Adrenal gland (tissue), 12 donors: ENCODE results near the gene ARPC2. TPM values are rescaled to one million over a fixed set of nuclear protein-coding genes. Genes with fewer than 3 reads are reported as not detected.

Experiments used
- DNase-seq, 7 donors: peaks; one replicate each; pipeline ENCODE4 v3.0.0-alpha.2; 2019 to 2020
- H3K27ac ChIP-seq, 5 donors: fragments of 200-600 bp; sonication (generic) in 4 of 5; 1 replicate in 3 of 5; 2 replicates in 2 of 5; pipeline versions ENCODE4 v1.5.1 to v1.8.0; 2016 to 2020; ENCODE audit warnings: mild to moderate bottlenecking in 1 of 5
- H3K27me3 ChIP-seq: fragments of 200-600 bp; 2 replicates; pipeline ENCODE4 v1.8.0; 2021
- H3K36me3 ChIP-seq, 2 donors: fragments of 200-600 bp; replicated peaks in 1 of 2; 1 replicate in 1 of 2; 2 replicates in 1 of 2; pipeline versions ENCODE4 v1.5.1 to v1.8.0; 2018 to 2022
- H3K4me1 ChIP-seq, 2 donors: fragments of 200-600 bp; replicated peaks in 1 of 2; 1 replicate in 1 of 2; 2 replicates in 1 of 2; pipeline versions ENCODE4 v1.5.1 to v1.8.0; 2018 to 2021
- H3K4me3 ChIP-seq, 4 donors: fragments of 200-600 bp; sonication (generic) in 3 of 4; one replicate each; pipeline ENCODE4 v1.5.1; 2016 to 2018
- H3K9me3 ChIP-seq, 3 donors: fragments of 200-600 bp; sonication (generic) in 1 of 3; replicated peaks in 1 of 3; 1 replicate in 2 of 3; 2 replicates in 1 of 3; pipeline versions ENCODE4 v1.5.1 to v1.8.0; 2016 to 2021
- POLR2A ChIP-seq, 2 donors: fragments of 450-650 bp; IDR thresholded peaks; one replicate each; pipeline ENCODE4 v1.6.1; 2017; ENCODE audit warnings: antibody characterized with exemption in 2 of 2, mild to moderate bottlenecking in 2 of 2, moderate library complexity in 1 of 2
- WGBS, 4 donors: extraction: QIAGEN DNeasy Blood & Tissue Kit in 2 of 4; methylation state at CpG; one replicate each; pipeline versions ENCODE4 v1.1.5 to v1.1.7; 2013 to 2017; 5-methylcytosine and 5-hydroxymethylcytosine counted together
- intact Hi-C, 2 donors: fragments of 100-400 bp; cut with DNase I; formaldehyde crosslinking; loops; one replicate each; pipeline versions ENCODE4 v1.14.1 to v1.15.0; 2022 to 2023
- polyA plus RNA-seq, 3 donors: library from polyadenylated mRNA; stranded (reverse); fragments of 200-250 nt in 2 of 3; fragments of 350-450 nt in 1 of 3; fragmentation: Illumina TruSeq in 1 of 3; extraction: RNeasy Lipid Tissue Mini Kit (QIAGEN cat#74804) in 1 of 3; gene quantifications; one replicate each; pipeline ENCODE4 v1.2.3, GENCODE V29; 2013 to 2014
- total RNA-seq, 9 donors: library from RNA; depleted of rRNA in 4 of 9; stranded (reverse); fragments of >200 nt in 4 of 9; fragments of 120-200 nt in 1 of 9; fragmentation: NEBNext Ultra II Directional in 1 of 9; extraction: Animal tissue kit (Norgen Biotek cat#: 25700) in 1 of 9; gene quantifications; one replicate each; pipeline versions ENCODE4 v1.1.0 to v1.2.4, GENCODE V29; 2013 to 2023
- TF ChIP-seq, protein P1 (sequence below), 6 experiments: fragments of 450-650 bp in 4 of 6; fragments of 200-600 bp in 2 of 6; sonication (generic) in 1 of 6; IDR thresholded peaks; 1 replicate in 5 of 6; 2 replicates in 1 of 6; pipeline versions ENCODE4 v1.5.1 to v1.8.0; 2016 to 2021; ENCODE audit warnings: antibody characterized with exemption in 6 of 6, mild to moderate bottlenecking in 2 of 6, moderate library complexity in 1 of 6
- donor health status: healthy with polysubstance abuse.
- donor health status: Bipolar disorder and iron deficiency.
- donor health status: DM: yes; HTN: yes; CAD: no.
- donor health status: DM: no; HTN: no; CAD: no.
- donor health status: DM: no; HTN: no; CAD: no.
- donor health status: DM: yes; HTN: yes; CAD: no.

The ARPC2 gene
- total and polyA plus RNA-seq, 12 donors, result 93.5 to 284 (median 180) TPM

GRCh38 chr2:218218268-218219185, 1.5 kb downstream of the ARPC2 start:
- TF ChIP-seq POLR2A (IDR thresholded peaks at IDR 0.05), result no peak
- TF ChIP-seq, protein P1, sequence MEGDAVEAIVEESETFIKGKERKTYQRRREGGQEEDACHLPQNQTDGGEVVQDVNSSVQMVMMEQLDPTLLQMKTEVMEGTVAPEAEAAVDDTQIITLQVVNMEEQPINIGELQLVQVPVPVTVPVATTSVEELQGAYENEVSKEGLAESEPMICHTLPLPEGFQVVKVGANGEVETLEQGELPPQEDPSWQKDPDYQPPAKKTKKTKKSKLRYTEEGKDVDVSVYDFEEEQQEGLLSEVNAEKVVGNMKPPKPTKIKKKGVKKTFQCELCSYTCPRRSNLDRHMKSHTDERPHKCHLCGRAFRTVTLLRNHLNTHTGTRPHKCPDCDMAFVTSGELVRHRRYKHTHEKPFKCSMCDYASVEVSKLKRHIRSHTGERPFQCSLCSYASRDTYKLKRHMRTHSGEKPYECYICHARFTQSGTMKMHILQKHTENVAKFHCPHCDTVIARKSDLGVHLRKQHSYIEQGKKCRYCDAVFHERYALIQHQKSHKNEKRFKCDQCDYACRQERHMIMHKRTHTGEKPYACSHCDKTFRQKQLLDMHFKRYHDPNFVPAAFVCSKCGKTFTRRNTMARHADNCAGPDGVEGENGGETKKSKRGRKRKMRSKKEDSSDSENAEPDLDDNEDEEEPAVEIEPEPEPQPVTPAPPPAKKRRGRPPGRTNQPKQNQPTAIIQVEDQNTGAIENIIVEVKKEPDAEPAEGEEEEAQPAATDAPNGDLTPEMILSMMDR (IDR thresholded peaks at IDR 0.05), result no peak
- DNase-seq, result no peak
- H3K9me3 ChIP-seq, result no peaks in the 10 kb centered on the region
- H3K4me1 ChIP-seq, result peaks cover 21 to 61% of the 10 kb centered on the region in 2 donors
- intact Hi-C loops, result no loop called here
- H3K27ac ChIP-seq, result peak overlapping the region; percentile 84 to 98 (median 92)
- no peaks in the 10 kb centered on the region for H3K36me3 ChIP-seq
- H3K4me3 ChIP-seq, result peak overlapping the region in 2 of 4 donors; percentile 96 to 98
- 20 to 31% (median 22%) methylated on average over 4 of the region's 4 CpGs for WGBS, 4 donors
- H3K27me3 ChIP-seq, result no peaks in the 10 kb centered on the region

GRCh38 chr2:218219934-218220333, 2.9 kb downstream of the ARPC2 start:
- H3K4me1 ChIP-seq, result peaks cover 21 to 68% of the 10 kb centered on the region in 2 donors
- TF ChIP-seq POLR2A (IDR thresholded peaks at IDR 0.05), result no peak
- TF ChIP-seq, protein P1 (IDR thresholded peaks at IDR 0.05), result no peak
- no peak for DNase-seq
- 55 to 64% (median 62%) methylated on average over 2 of the region's 2 CpGs for WGBS, 4 donors
- no peak overlapping the region for H3K27ac ChIP-seq
- no peaks in the 10 kb centered on the region for H3K27me3 ChIP-seq
- no peaks in the 10 kb centered on the region for H3K36me3 ChIP-seq
- H3K9me3 ChIP-seq, result no peaks in the 10 kb centered on the region
- intact Hi-C loops, result no loop called here
- no peak overlapping the region for H3K4me3 ChIP-seq

- Histone ChIP-seq H3K4me1 (peaks cover 21 to 66% of the 10 kb centered on the region in 2 donors), H3K4me3 (no peak overlapping the region), H3K27me3 (no peaks in the 10 kb centered on the region), H3K36me3 (peaks cover 0 to 5% of the 10 kb centered on the region in 2 donors), H3K9me3 (no peaks in the 10 kb centered on the region), H3K27ac (no peak overlapping the region)
- no peak for TF ChIP-seq POLR2A (IDR thresholded peaks at IDR 0.05)
- TF ChIP-seq, protein P1 (IDR thresholded peaks at IDR 0.05), result no peak
- DNase-seq, result no peak
- WGBS, 4 donors, result 66 to 75% (median 72%) methylated on average over 5 of the region's 5 CpGs
- intact Hi-C loops, result no loop called here
Measured at GRCh38 chr2:218221000-218221399, 4.0 kb downstream of the ARPC2 start.

GRCh38 chr2:218223046-218223445, 6.1 kb downstream of the ARPC2 start:
- Histone ChIP-seq H3K36me3 (peaks cover 0 to 23% of the 10 kb centered on the region in 2 donors), H3K27me3 (no peaks in the 10 kb centered on the region), H3K4me3 (no peak overlapping the region), H3K9me3 (no peaks in the 10 kb centered on the region), H3K27ac (no peak overlapping the region), H3K4me1 (peaks cover 16 to 63% of the 10 kb centered on the region in 2 donors)
- peak in 1 of 7 donors; percentile 28 for DNase-seq
- intact Hi-C loops, result no loop called here
- TF ChIP-seq, protein P1 (IDR thresholded peaks at IDR 0.05), result no peak
- TF ChIP-seq POLR2A (IDR thresholded peaks at IDR 0.05), result no peak
- 65 to 75% (median 70%) methylated on average over 5 of the region's 5 CpGs for WGBS, 4 donors
